Esophagus (tissue), 2 donors: ENCODE results near the gene SEMA6D. TPM values are rescaled to one million over a fixed set of nuclear protein-coding genes. Genes with fewer than 3 reads are reported as not detected.

Experiments
- H3K27ac ChIP-seq, 2 donors: one replicate each; pipeline ENCODE4 v1.5.1; 2013; ENCODE audit warnings: low read depth in 2 of 2, mild to moderate bottlenecking in 2 of 2, inconsistent platforms in 1 of 2, low read length in 1 of 2, moderate library complexity in 1 of 2
- H3K27me3 ChIP-seq, 2 donors: one replicate each; pipeline ENCODE4 v1.6.1; 2013; ENCODE audit warnings: low read length in 2 of 2, control low read depth in 1 of 2, mild to moderate bottlenecking in 1 of 2; ENCODE audit not compliant: insufficient read depth in 2 of 2, control insufficient read depth in 1 of 2
- H3K36me3 ChIP-seq, 2 donors: one replicate each; pipeline ENCODE4 v1.6.1; 2013; ENCODE audit warnings: low read length in 1 of 2; ENCODE audit not compliant: control insufficient read depth in 2 of 2, insufficient read depth in 2 of 2
- H3K4me1 ChIP-seq, 2 donors: one replicate each; pipeline ENCODE4 v1.6.1; 2013; ENCODE audit warnings: low read length in 1 of 2; ENCODE audit not compliant: control insufficient read depth in 2 of 2, insufficient read depth in 2 of 2
- H3K4me3 ChIP-seq, 2 donors: one replicate each; pipeline ENCODE4 v1.5.1; 2013; ENCODE audit warnings: low read length in 2 of 2, mild to moderate bottlenecking in 2 of 2, low read depth in 1 of 2, moderate library complexity in 1 of 2
- H3K9me3 ChIP-seq, 2 donors: one replicate each; pipeline ENCODE4 v1.6.1; 2013; ENCODE audit warnings: mild to moderate bottlenecking in 2 of 2, low read depth in 1 of 2, low read length in 1 of 2, moderate library complexity in 1 of 2; ENCODE audit not compliant: control insufficient read depth in 2 of 2, insufficient read depth in 1 of 2
- WGBS, 2 donors: extraction: QIAGEN DNeasy Blood & Tissue Kit; methylation state at CpG; one replicate each; pipeline ENCODE4 v1.1.7; 2013; 5-methylcytosine and 5-hydroxymethylcytosine counted together
- polyA plus RNA-seq, 2 donors: library from polyadenylated mRNA; stranded (reverse); fragments of 200-250 nt; gene quantifications; one replicate each; pipeline ENCODE4 v1.2.3, GENCODE V29; 2013
- donor health status: healthy with polysubstance abuse.
- donor health status: Bipolar disorder and iron deficiency.

SEMA6D gene
- polyA plus RNA-seq, 2 donors, result 0.31 to 0.40 TPM

- H3K36me3 ChIP-seq, result no peaks in the 10 kb centered on the region
- 38 to 55% methylated on average over 1 of the region's 1 CpG for WGBS, 2 donors
- H3K27me3 ChIP-seq, result no peaks in the 10 kb centered on the region
- no peaks in the 10 kb centered on the region for H3K9me3 ChIP-seq
- no peaks in the 10 kb centered on the region for H3K4me1 ChIP-seq
- no peak overlapping the region for H3K4me3 ChIP-seq
- no peak overlapping the region for H3K27ac ChIP-seq
Observed at GRCh38 chr15:47726399-47726823, 9.1 kb downstream of the SEMA6D start.

GRCh38 chr15:47727137-47727536 is 9.8 kb downstream of the SEMA6D start:
- Histone ChIP-seq H3K27me3 (peaks cover 0 to under 1% of the 10 kb centered on the region in 2 donors), H3K9me3 (no peaks in the 10 kb centered on the region), H3K4me1 (no peaks in the 10 kb centered on the region), H3K36me3 (no peaks in the 10 kb centered on the region), H3K27ac (no peak overlapping the region), H3K4me3 (no peak overlapping the region)
- WGBS, 2 donors, result 84% methylated on average over 4 of the region's 4 CpGs

- 78 to 89% methylated on average over 5 of the region's 5 CpGs for WGBS, 2 donors
- no peaks in the 10 kb centered on the region for H3K9me3 ChIP-seq
- no peak overlapping the region for H3K4me3 ChIP-seq
- peaks cover 0 to 2% of the 10 kb centered on the region in 2 donors for H3K27me3 ChIP-seq
- H3K36me3 ChIP-seq, result no peaks in the 10 kb centered on the region
- H3K4me1 ChIP-seq, result no peaks in the 10 kb centered on the region
- no peak overlapping the region for H3K27ac ChIP-seq
Observed at GRCh38 chr15:47727676-47728075, 10.4 kb downstream of the SEMA6D start.

GRCh38 chr15:47728426-47728825 is 11.1 kb downstream of the SEMA6D start:
- 85 to 87% methylated on average over 6 of the region's 6 CpGs for WGBS, 2 donors
- Histone ChIP-seq H3K4me3 (no peak overlapping the region), H3K36me3 (no peaks in the 10 kb centered on the region), H3K4me1 (no peaks in the 10 kb centered on the region), H3K9me3 (no peaks in the 10 kb centered on the region), H3K27ac (no peak overlapping the region), H3K27me3 (peaks cover 0 to 2% of the 10 kb centered on the region in 2 donors)

- no peaks in the 10 kb centered on the region for H3K4me1 ChIP-seq
- no peaks in the 10 kb centered on the region for H3K36me3 ChIP-seq
- H3K4me3 ChIP-seq, result no peak overlapping the region
- no peak overlapping the region for H3K27ac ChIP-seq
- peaks cover 0 to 2% of the 10 kb centered on the region in 2 donors for H3K27me3 ChIP-seq
- no peaks in the 10 kb centered on the region for H3K9me3 ChIP-seq
- WGBS, 2 donors, result 84 to 93% methylated on average over 6 of the region's 6 CpGs
Observed at GRCh38 chr15:47728886-47729285, 11.6 kb downstream of the SEMA6D start.

- Histone ChIP-seq H3K27ac (no peak overlapping the region), H3K4me3 (no peak overlapping the region), H3K36me3 (no peaks in the 10 kb centered on the region), H3K27me3 (peaks cover 0 to 2% of the 10 kb centered on the region in 2 donors), H3K9me3 (no peaks in the 10 kb centered on the region), H3K4me1 (no peaks in the 10 kb centered on the region)
- WGBS, 2 donors, result 76 to 83% methylated on average over 3 of the region's 3 CpGs
Observed at GRCh38 chr15:47731230-47731629, 13.9 kb downstream of the SEMA6D start.

- no peaks in the 10 kb centered on the region for H3K36me3 ChIP-seq
- no peaks in the 10 kb centered on the region for H3K4me1 ChIP-seq
- H3K9me3 ChIP-seq, result no peaks in the 10 kb centered on the region
- no peak overlapping the region for H3K27ac ChIP-seq
- no peak overlapping the region for H3K4me3 ChIP-seq
- H3K27me3 ChIP-seq, result peaks cover 0 to 2% of the 10 kb centered on the region in 2 donors
- WGBS, 2 donors, result 86 to 89% methylated on average over 1 of the region's 1 CpG
Observed at GRCh38 chr15:47732248-47732647, 14.9 kb downstream of the SEMA6D start.

GRCh38 chr15:47733085-47733484 is 15.8 kb downstream of the SEMA6D start:
- Histone ChIP-seq H3K27ac (no peak overlapping the region), H3K27me3 (peaks cover 0 to 2% of the 10 kb centered on the region in 2 donors), H3K4me1 (no peaks in the 10 kb centered on the region), H3K36me3 (no peaks in the 10 kb centered on the region), H3K4me3 (no peak overlapping the region), H3K9me3 (no peaks in the 10 kb centered on the region)
- WGBS, 2 donors, result 80 to 87% methylated on average over 2 of the region's 2 CpGs

- Histone ChIP-seq H3K27me3 (peaks cover 0 to 2% of the 10 kb centered on the region in 2 donors), H3K36me3 (no peaks in the 10 kb centered on the region), H3K4me1 (no peaks in the 10 kb centered on the region), H3K27ac (no peak overlapping the region), H3K9me3 (no peaks in the 10 kb centered on the region), H3K4me3 (no peak overlapping the region)
- 62% methylated on average over 3 of the region's 3 CpGs for WGBS, 2 donors
Observed at GRCh38 chr15:47736143-47736786, 19.0 kb downstream of the SEMA6D start.

- 79 to 81% methylated on average over 2 of the region's 2 CpGs for WGBS, 2 donors
- Histone ChIP-seq H3K36me3 (no peaks in the 10 kb centered on the region), H3K4me1 (no peaks in the 10 kb centered on the region), H3K27me3 (no peaks in the 10 kb centered on the region), H3K4me3 (no peak overlapping the region), H3K27ac (no peak overlapping the region), H3K9me3 (no peaks in the 10 kb centered on the region)
Observed at GRCh38 chr15:47737477-47737876, 20.2 kb downstream of the SEMA6D start.
